Spleen (tissue), 11 donors: Measurements from ENCODE around the gene GPR150. TPM values are rescaled to one million over a fixed set of nuclear protein-coding genes. Genes with fewer than 3 reads are reported as not detected.

Source experiments
- DNase-seq: peaks from one replicate; pipeline ENCODE4 v3.0.0-alpha.2; 2020
- H3K27ac ChIP-seq, 8 donors: fragments of 200-600 bp; sonication (generic) in 7 of 8; 1 replicate in 4 of 8; 2 replicates in 4 of 8; pipeline versions ENCODE4 v1.5.0 to v1.8.0; 2016 to 2021; ENCODE audit warnings: inconsistent platforms in 4 of 8, mild to moderate bottlenecking in 4 of 8, moderate library complexity in 1 of 8
- H3K27me3 ChIP-seq, 7 donors: fragments of 200-600 bp; sonication (generic) in 6 of 7; replicated peaks in 1 of 7; 1 replicate in 4 of 7; 2 replicates in 3 of 7; pipeline versions ENCODE4 v1.5.0 to v1.8.0; 2016 to 2021; ENCODE audit warnings: inconsistent platforms in 3 of 7, mild to moderate bottlenecking in 1 of 7
- H3K36me3 ChIP-seq, 6 donors: fragments of 200-600 bp; sonication (generic) in 5 of 6; 1 replicate in 4 of 6; 2 replicates in 2 of 6; pipeline versions ENCODE4 v1.5.0 to v1.8.0; 2016 to 2021; ENCODE audit warnings: inconsistent platforms in 2 of 6
- H3K4me1 ChIP-seq, 6 donors: fragments of 200-600 bp; sonication (generic) in 5 of 6; 1 replicate in 3 of 6; 2 replicates in 3 of 6; pipeline versions ENCODE4 v1.5.0 to v1.8.0; 2016 to 2021; ENCODE audit warnings: inconsistent platforms in 3 of 6
- H3K4me3 ChIP-seq, 8 donors: fragments of 200-600 bp; sonication (generic) in 7 of 8; 1 replicate in 4 of 8; 2 replicates in 4 of 8; pipeline versions ENCODE4 v1.5.0 to v1.8.0; 2016 to 2021; ENCODE audit warnings: inconsistent platforms in 4 of 8, mild to moderate bottlenecking in 4 of 8, moderate library complexity in 2 of 8
- H3K9me3 ChIP-seq, 8 donors: fragments of 200-600 bp; sonication (generic) in 7 of 8; 1 replicate in 4 of 8; 2 replicates in 4 of 8; pipeline versions ENCODE4 v1.5.0 to v1.8.0; 2016 to 2021; ENCODE audit warnings: inconsistent platforms in 4 of 8
- CTCF ChIP-seq, 11 experiments: fragments of 200-600 bp in 7 of 11; fragments of 450-650 bp in 4 of 11; sonication (generic) in 4 of 11; IDR thresholded peaks in 8 of 11; conservative IDR thresholded peaks in 3 of 11; 1 replicate in 7 of 11; 2 replicates in 4 of 11; pipeline versions ENCODE4 v1.4.0 to v1.8.0; 2016 to 2021; ENCODE audit warnings: antibody characterized with exemption in 11 of 11, inconsistent platforms in 4 of 11, mild to moderate bottlenecking in 1 of 11
- POLR2A ChIP-seq, 3 donors: fragments of 450-650 bp; IDR thresholded peaks; one replicate each; pipeline ENCODE4 v1.5.1; 2017; ENCODE audit warnings: antibody characterized with exemption in 3 of 3, mild to moderate bottlenecking in 1 of 3
- POLR2AphosphoS5 ChIP-seq, 3 donors: sonication (generic); formaldehyde crosslinking; IDR thresholded peaks; one replicate each; pipeline ENCODE4 v1.5.1; 2017; ENCODE audit warnings: antibody characterized with exemption in 3 of 3
- WGBS, 5 donors: extraction: QIAGEN DNeasy Blood & Tissue Kit in 3 of 5; methylation state at CpG; one replicate each; pipeline versions ENCODE4 v1.1.5 to v1.1.7; 2013 to 2018; 5-methylcytosine and 5-hydroxymethylcytosine counted together
- intact Hi-C: fragments of 100-400 bp; cut with DNase I; formaldehyde crosslinking; loops from one replicate; pipeline ENCODE4 v1.15.0; 2023; ENCODE audit warnings: low total_unique reads
- polyA plus RNA-seq, 3 donors: library from polyadenylated mRNA; stranded (reverse); fragments of 200-250 nt; gene quantifications; one replicate each; pipeline ENCODE4 v1.2.1, GENCODE V29; 2013
- total RNA-seq, 7 donors: library from RNA; depleted of rRNA in 3 of 7; stranded (reverse); fragments of >200 nt in 3 of 7; fragmentation: NEBNext Ultra II Directional in 4 of 7; extraction: Animal tissue kit (Norgen Biotek cat#: 25700) in 4 of 7; gene quantifications; one replicate each; pipeline versions ENCODE4 v1.1.0 to v1.2.1, GENCODE V29; 2016 to 2021
- donor health status: healthy with polysubstance abuse.
- donor health status: DM: no; HTN: no; CAD: no; lungs with moderate emphysema.
- donor health status: DM: no; HTN: no; CAD: no.
- donor health status: Bipolar disorder and iron deficiency.
- donor health status: healthy.
- donor health status: DM: no; HTN: no; CAD: no.
- donor health status: DM: yes; HTN: yes; CAD: no.

The GPR150 gene
- total and polyA plus RNA-seq, 10 donors = 0.23 to 1.1 (median 0.65) TPM; not detected in 2

GRCh38 chr5:95668216-95668615 is 48.3 kb downstream of the GPR150 start:
- H3K27ac ChIP-seq = no peak overlapping the region
- TF ChIP-seq POLR2A (IDR thresholded peaks at IDR 0.05) = no peak
- no peak for TF ChIP-seq CTCF (IDR thresholded peaks at IDR 0.05 in 8 of 11, conservative IDR thresholded peaks at IDR 0.05 in 3 of 11)
- no peak for TF ChIP-seq POLR2AphosphoS5 (IDR thresholded peaks at IDR 0.05)
- intact Hi-C loops = loop anchor here (10.0 kb wide), 1 partner anchor 107 kb away; no protein-coding TSS in a partner anchor

GRCh38 chr5:95668728-95669127 is 48.8 kb downstream of the GPR150 start:
- Histone ChIP-seq H3K27ac (peak overlapping the region in 1 of 8 donors; percentile 13), H3K9me3 (no peaks in the 10 kb centered on the region), H3K27me3 (no peaks in the 10 kb centered on the region), H3K4me3 (no peak overlapping the region), H3K36me3 (no peaks in the 10 kb centered on the region), H3K4me1 (peaks cover 0 to 24% (median 6%) of the 10 kb centered on the region in 6 donors)
- DNase-seq = no peak
- TF ChIP-seq POLR2A (IDR thresholded peaks at IDR 0.05) (no peak), CTCF (IDR thresholded peaks at IDR 0.05 in 8 of 11, conservative IDR thresholded peaks at IDR 0.05 in 3 of 11) (no peak), POLR2AphosphoS5 (IDR thresholded peaks at IDR 0.05) (no peak)
- intact Hi-C loops = loop anchor here (10.0 kb wide), 1 partner anchor 106 kb away; no protein-coding TSS in a partner anchor
- 26 to 54% (median 38%) methylated on average over 1 of the region's 1 CpG for WGBS, 5 donors

More at GRCh38 chr5:95668216-95668615, 48.3 kb downstream of the GPR150 start:
- no peak for DNase-seq
- Histone ChIP-seq H3K4me1 (peaks cover 0 to 24% (median 6%) of the 10 kb centered on the region in 6 donors), H3K4me3 (no peak overlapping the region), H3K27me3 (no peaks in the 10 kb centered on the region), H3K36me3 (no peaks in the 10 kb centered on the region), H3K9me3 (no peaks in the 10 kb centered on the region)

- 83 to 92% (median 91%) methylated on average over 4 of the region's 4 CpGs for WGBS, 5 donors
- no peaks in the 10 kb centered on the region for H3K9me3 ChIP-seq
- TF ChIP-seq POLR2AphosphoS5 (IDR thresholded peaks at IDR 0.05) (no peak), POLR2A (IDR thresholded peaks at IDR 0.05) (no peak), CTCF (IDR thresholded peaks at IDR 0.05 in 8 of 11, conservative IDR thresholded peaks at IDR 0.05 in 3 of 11) (no peak)
- DNase-seq = no peak
- intact Hi-C loops = loop anchor here (10.0 kb wide), 1 partner anchor 105 kb away; no protein-coding TSS in a partner anchor
- H3K4me1 ChIP-seq = peaks cover 0 to 17% (median 0%) of the 10 kb centered on the region in 6 donors
- no peak overlapping the region for H3K4me3 ChIP-seq
- H3K27ac ChIP-seq = peak overlapping the region in 1 of 8 donors; percentile 13
- no peaks in the 10 kb centered on the region for H3K27me3 ChIP-seq
- no peaks in the 10 kb centered on the region for H3K36me3 ChIP-seq
Measured at GRCh38 chr5:95669540-95669939, 49.7 kb downstream of the GPR150 start.

GRCh38 chr5:95669985-95670384 is 50.1 kb downstream of the GPR150 start:
- TF ChIP-seq CTCF (IDR thresholded peaks at IDR 0.05 in 8 of 11, conservative IDR thresholded peaks at IDR 0.05 in 3 of 11) (no peak), POLR2AphosphoS5 (IDR thresholded peaks at IDR 0.05) (no peak), POLR2A (IDR thresholded peaks at IDR 0.05) (no peak)
- Histone ChIP-seq H3K36me3 (no peaks in the 10 kb centered on the region), H3K27ac (no peak overlapping the region), H3K9me3 (no peaks in the 10 kb centered on the region), H3K27me3 (no peaks in the 10 kb centered on the region), H3K4me3 (no peak overlapping the region), H3K4me1 (peaks cover 0 to 17% (median 0%) of the 10 kb centered on the region in 6 donors)
- DNase-seq = no peak
- intact Hi-C loops = loop anchor here (10.0 kb wide), 1 partner anchor 105 kb away; no protein-coding TSS in a partner anchor
- 91 to 96% (median 94%) methylated on average over 5 of the region's 5 CpGs for WGBS, 5 donors
